DND-41 (cell line): Measurements from ENCODE around the gene BBS7.

ENCODE experiments used
- EZH2 ChIP-seq: IDR thresholded peaks from 3 replicates; pipeline ENCODE4 v1.6.1; 2012; ENCODE audit warnings: borderline replicate concordance, low read depth, mild to moderate bottlenecking, moderate library complexity, low read length, inconsistent platforms; ENCODE audit not compliant: severe bottlenecking
- TF ChIP-seq, protein P1 (sequence below): IDR thresholded peaks from 2 replicates; pipeline ENCODE4 v1.5.1; 2012; ENCODE audit warnings: borderline replicate concordance, low read length, moderate library complexity, mild to moderate bottlenecking; ENCODE audit not compliant: poor library complexity, severe bottlenecking; ENCODE audit errors: extremely low read depth

DNA sequence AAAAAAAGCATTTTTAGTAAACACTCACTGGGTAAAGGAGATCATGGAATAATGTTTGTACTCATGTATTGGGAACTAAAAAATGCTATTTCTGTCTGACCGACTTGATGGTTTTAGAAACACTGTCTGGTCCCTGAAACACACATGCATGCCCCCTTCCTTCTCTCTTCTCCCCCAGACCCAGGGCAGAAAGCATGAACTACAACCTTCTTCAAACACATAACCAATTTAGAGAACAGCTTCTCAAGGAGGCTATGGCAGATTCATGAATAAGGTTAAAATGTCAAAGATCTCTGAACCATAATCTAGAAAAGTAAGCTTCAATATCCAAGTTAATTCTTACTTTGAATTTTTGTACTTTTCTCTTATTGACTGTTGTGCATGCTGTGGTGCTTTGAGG, 52.6 kb downstream of the BBS7 start:
- TF ChIP-seq, protein P1, sequence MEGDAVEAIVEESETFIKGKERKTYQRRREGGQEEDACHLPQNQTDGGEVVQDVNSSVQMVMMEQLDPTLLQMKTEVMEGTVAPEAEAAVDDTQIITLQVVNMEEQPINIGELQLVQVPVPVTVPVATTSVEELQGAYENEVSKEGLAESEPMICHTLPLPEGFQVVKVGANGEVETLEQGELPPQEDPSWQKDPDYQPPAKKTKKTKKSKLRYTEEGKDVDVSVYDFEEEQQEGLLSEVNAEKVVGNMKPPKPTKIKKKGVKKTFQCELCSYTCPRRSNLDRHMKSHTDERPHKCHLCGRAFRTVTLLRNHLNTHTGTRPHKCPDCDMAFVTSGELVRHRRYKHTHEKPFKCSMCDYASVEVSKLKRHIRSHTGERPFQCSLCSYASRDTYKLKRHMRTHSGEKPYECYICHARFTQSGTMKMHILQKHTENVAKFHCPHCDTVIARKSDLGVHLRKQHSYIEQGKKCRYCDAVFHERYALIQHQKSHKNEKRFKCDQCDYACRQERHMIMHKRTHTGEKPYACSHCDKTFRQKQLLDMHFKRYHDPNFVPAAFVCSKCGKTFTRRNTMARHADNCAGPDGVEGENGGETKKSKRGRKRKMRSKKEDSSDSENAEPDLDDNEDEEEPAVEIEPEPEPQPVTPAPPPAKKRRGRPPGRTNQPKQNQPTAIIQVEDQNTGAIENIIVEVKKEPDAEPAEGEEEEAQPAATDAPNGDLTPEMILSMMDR, result no peak
- no peak for TF ChIP-seq EZH2
